ENCODE data around the gene TAS2R14. TPM values are rescaled to one million over a fixed set of nuclear protein-coding genes. Genes with fewer than 3 reads are reported as not detected.

The TAS2R14 gene
- total and polyA plus RNA-seq, 2 experiments from 2014 or later = 0.59 to 6.6 TPM

GRCh38 chr12:10926269-10926668, 12.8 kb downstream of the TAS2R14 start:
- Histone ChIP-seq H2AFZ (no peak overlapping the region), H3K27ac (no peak overlapping the region)
- WGBS (ENCODE audit: low lambda C conversion rate, missing lambda C conversion rate) = 84% methylated on average over 5 of the region's 5 CpGs

GRCh38 chr12:10919809-10920208, 19.3 kb downstream of the TAS2R14 start:
- WGBS (ENCODE audit: low lambda C conversion rate, missing lambda C conversion rate) = 100% methylated on average over 1 of the region's 1 CpG
- no peak for DNase-seq (ENCODE audit: low spot score)

More at GRCh38 chr12:10926269-10926668, 12.8 kb downstream of the TAS2R14 start:
- Histone ChIP-seq H3K4me2 (no peak overlapping the region), H3K27me3 (no peaks in the 10 kb centered on the region), H3K79me2 (no peaks in the 10 kb centered on the region), H3K4me1 (ENCODE audit: insufficient read depth) (no peaks in the 10 kb centered on the region), H4K20me1 (ENCODE audit: insufficient read depth, poor library complexity, severe bottlenecking) (no peaks in the 10 kb centered on the region), H3K36me3 (replicated peaks; ENCODE audit: insufficient read depth, low read depth) (no peaks in the 10 kb centered on the region), H3K9me3 (ENCODE audit: low read depth) (no peaks in the 10 kb centered on the region), H3K4me3 (no peak overlapping the region), H3K9me2 (replicated peaks; ENCODE audit: insufficient read depth) (no peaks in the 10 kb centered on the region)
- TF ChIP-seq CTCF (IDR thresholded peaks at IDR 0.05; ENCODE audit: poor library complexity) (no peak), EZH2 (IDR thresholded peaks at IDR 0.05; ENCODE audit: borderline replicate concordance) (no peak), EZH2phosphoT487 (IDR thresholded peaks at IDR 0.05; ENCODE audit: low read depth, severe bottlenecking, unreplicated experiment) (no peak)
- no peak for DNase-seq (ENCODE audit: low spot score)

GRCh38 chr12:10910380-10910779, 28.7 kb downstream of the TAS2R14 start:
- no peaks in the 10 kb centered on the region for H3K9me2 ChIP-seq (replicated peaks; ENCODE audit: insufficient read depth)

More at GRCh38 chr12:10919809-10920208, 19.3 kb downstream of the TAS2R14 start:
- Histone ChIP-seq H3K9me2 (replicated peaks; ENCODE audit: insufficient read depth) (no peaks in the 10 kb centered on the region), H3K9me3 (ENCODE audit: low read depth) (no peaks in the 10 kb centered on the region), H3K4me2 (no peak overlapping the region), H3K4me1 (ENCODE audit: insufficient read depth) (no peaks in the 10 kb centered on the region), H3K36me3 (replicated peaks; ENCODE audit: insufficient read depth, low read depth) (no peaks in the 10 kb centered on the region), H3K27me3 (no peaks in the 10 kb centered on the region), H2AFZ (no peak overlapping the region), H3K27ac (no peak overlapping the region), H3K4me3 (no peak overlapping the region), H3K79me2 (no peaks in the 10 kb centered on the region), H4K20me1 (ENCODE audit: insufficient read depth, poor library complexity, severe bottlenecking) (no peaks in the 10 kb centered on the region)
- TF ChIP-seq EZH2 (IDR thresholded peaks at IDR 0.05; ENCODE audit: borderline replicate concordance) (no peak), CTCF (IDR thresholded peaks at IDR 0.05; ENCODE audit: poor library complexity) (no peak)

More at GRCh38 chr12:10910380-10910779, 28.7 kb downstream of the TAS2R14 start:
- no peak for DNase-seq (ENCODE audit: low spot score)
- Histone ChIP-seq H3K9me3 (ENCODE audit: low read depth) (no peaks in the 10 kb centered on the region), H3K4me1 (ENCODE audit: insufficient read depth) (no peaks in the 10 kb centered on the region), H2AFZ (no peak overlapping the region), H3K27ac (no peak overlapping the region), H3K27me3 (no peaks in the 10 kb centered on the region), H4K20me1 (ENCODE audit: insufficient read depth, poor library complexity, severe bottlenecking) (no peaks in the 10 kb centered on the region), H3K36me3 (replicated peaks; ENCODE audit: insufficient read depth, low read depth) (no peaks in the 10 kb centered on the region), H3K4me2 (no peak overlapping the region), H3K4me3 (no peak overlapping the region), H3K79me2 (no peaks in the 10 kb centered on the region)
- TF ChIP-seq CTCF (IDR thresholded peaks at IDR 0.05; ENCODE audit: poor library complexity) (no peak), EZH2phosphoT487 (IDR thresholded peaks at IDR 0.05; ENCODE audit: low read depth, severe bottlenecking, unreplicated experiment) (no peak), EZH2 (IDR thresholded peaks at IDR 0.05; ENCODE audit: borderline replicate concordance) (no peak)
- 87% methylated on average over 8 of the region's 8 CpGs for WGBS (ENCODE audit: low lambda C conversion rate, missing lambda C conversion rate)

Measured in hepatocyte (in vitro differentiated cells).